HG02642 (cell line): Measurements from ENCODE around the gene KLHL29.

Experiments used
- ATAC-seq: cut with Tn5 transposase; IDR thresholded peaks from one replicate; pipeline ENCODE4 v1.9.1; 2021; ENCODE audit warnings: mild to moderate bottlenecking; ENCODE audit not compliant: unreplicated experiment, poor library complexity

KLHL29 gene

DNA sequence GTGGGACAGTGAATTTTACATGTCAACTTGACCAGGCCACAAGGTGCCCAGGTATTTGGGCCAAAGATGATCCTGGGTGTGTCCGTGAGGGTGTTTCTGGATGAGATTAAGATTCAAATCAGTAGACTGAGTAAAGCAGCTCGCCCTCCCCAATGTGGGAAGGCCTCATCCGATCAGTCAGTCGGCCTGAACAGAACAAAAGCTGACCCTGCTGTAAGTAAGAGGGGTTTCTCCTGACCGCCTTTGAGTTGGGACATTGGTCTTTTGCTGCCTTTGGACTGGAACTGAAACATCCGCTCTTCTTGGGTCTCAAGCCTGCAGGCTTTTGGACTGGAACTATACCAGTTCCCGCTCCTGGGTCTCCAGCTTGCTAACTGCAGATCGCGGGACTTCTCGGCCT lies 233.3 kb downstream of the KLHL29 start:
- no peak for ATAC-seq

DNA sequence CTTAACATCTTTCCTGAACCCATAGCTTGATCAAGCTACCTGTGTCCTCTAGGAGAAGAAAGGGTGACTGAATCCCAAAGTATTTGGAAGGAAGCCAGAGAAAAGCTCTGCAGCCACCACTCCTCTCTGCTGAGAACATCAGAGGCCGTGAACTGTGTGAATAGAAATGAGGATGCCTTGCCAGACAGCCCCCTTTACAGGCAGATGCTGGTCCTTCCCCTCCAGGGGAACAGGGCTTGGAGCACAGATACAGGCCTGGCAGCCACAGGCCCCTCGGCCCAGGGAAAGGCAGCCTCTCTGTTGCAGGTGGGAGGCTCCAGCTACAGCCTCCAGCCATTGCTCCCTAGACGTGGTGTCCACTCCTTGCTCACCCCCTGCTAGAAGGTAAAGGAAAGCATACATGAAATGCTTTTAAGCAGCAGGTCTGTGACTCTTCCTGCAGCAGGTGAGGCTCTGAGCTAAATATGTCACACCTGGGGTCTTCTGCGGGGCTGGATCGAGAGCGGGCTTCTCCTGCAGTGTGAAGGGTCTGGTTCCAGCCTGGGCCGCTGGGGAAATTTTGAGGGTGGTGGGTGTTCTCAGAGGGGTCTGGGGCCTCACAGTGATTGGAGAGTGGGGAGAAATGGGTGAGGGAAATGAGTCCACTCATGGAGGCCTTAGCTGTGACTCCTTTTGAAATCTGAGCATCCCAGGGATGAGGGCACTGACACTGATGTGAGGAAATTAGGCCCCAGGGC lies 234.0 kb downstream of the KLHL29 start:
- no peak for ATAC-seq

DNA sequence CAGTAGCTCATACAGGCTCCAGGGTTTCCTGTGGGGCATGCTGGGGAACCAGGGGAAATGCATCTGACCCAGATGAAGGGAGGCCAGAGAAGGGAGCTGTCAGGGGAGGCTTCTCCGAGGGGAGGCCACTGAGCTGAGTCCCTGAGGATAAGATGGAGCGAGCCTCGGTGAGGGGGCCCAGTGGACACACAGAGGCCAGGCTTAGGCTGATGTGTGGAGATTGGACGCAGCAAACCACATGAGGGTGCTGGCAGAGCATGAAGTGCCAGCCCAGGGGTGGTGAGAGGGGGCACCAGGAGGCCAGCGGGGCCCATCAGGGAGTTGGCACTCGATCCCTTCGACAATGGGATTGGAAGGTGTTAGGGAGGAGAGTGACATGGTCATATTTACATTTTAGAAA lies 235.0 kb downstream of the KLHL29 start:
- ATAC-seq = no peak

DNA sequence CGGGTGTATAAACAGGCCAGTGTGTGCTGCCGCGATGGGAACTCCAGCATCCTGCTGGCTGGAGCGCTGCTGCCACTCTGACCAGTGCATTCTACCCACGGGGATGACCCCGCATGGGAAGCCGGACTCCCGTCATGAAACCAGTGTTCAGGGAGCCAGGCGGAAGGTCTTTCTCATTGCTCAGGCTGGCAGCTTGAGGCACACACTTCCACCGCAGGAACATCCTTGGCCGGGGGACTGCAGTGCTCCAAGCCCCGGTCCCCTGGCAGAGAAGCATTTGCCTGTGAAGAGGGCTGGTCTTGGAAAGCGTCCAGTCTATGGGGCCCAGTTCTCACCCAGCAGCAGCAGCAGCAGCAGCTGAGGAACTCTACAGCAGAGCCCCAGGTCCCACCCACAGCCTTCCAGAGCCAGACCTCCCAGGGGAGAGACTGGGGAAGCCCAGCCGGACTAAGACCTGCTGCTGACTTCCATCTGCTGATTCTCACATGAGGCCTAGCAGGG lies 235.9 kb downstream of the KLHL29 start:
- no peak for ATAC-seq

DNA sequence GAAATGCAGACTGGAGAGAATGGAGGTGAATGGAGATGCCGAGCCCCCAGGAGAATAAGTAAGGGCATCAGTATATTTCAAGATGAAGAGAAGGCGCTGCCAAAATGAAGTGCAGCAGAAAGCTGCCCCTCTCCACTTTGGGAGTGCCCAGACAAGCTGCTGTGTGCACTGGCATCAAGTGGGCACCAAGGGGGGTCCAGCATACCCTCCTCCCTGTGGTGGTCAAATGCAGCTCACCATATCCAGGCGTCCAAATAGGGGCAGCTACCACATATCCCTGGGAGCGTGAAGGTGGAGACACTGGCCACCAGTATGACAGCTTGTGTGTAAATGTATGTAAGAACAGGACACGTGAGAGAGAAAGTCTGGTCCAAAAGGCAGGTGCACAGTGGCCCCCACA lies 236.6 kb downstream of the KLHL29 start:
- ATAC-seq = no peak

DNA sequence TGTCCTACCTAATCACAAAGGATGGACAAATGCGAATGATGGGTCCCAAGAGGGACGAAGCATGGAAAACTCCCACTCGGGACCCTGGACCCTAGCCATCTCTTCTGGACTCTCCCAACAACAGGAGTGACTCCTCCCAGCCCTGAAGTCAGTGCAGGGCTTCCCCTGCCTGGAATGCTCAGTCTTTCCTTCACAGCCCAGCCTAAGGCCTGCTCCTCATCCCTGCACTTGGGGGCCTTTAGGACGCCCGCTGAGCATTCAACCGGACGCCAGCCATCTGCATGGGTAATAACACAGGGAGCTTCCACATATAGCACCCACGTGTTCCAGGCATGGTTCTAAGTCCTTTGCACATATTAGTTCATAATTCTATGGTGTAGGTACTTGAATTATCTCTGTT lies 237.5 kb downstream of the KLHL29 start:
- no peak for ATAC-seq

DNA sequence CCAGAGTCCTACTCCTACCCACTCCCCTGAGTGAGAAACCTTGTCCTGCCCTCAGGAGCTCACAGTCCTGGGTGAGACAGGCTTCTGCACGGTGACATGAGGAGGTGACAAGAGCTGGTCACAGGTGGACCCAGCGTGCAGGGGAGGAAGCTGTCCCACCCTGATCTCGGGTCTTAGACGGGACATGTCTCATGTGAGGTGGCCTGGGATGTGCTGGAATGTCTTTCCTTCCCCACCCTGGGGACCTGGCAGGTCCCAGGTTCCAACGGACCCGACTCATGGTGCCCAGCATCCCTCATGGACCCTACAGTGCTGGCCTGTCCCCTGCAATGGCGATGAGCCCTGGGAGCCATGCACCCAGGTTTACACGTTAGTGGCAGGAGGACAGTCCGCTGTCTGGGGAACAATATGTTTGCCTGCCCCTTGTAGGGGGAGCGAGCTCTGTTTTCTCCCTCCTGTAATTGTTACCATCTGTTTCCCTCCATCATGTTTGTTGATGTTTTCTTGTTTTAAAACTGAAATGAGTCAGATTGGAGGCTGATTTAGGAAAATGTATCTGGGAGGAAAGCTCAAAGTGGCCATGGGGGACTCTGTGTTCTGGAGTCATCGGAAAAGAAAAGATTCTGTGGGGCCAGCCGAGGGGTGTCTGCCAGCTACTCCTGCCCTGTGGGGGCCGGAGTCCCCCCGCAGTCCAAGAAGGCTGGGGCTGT lies 238.1 kb downstream of the KLHL29 start:
- ATAC-seq = no peak

DNA sequence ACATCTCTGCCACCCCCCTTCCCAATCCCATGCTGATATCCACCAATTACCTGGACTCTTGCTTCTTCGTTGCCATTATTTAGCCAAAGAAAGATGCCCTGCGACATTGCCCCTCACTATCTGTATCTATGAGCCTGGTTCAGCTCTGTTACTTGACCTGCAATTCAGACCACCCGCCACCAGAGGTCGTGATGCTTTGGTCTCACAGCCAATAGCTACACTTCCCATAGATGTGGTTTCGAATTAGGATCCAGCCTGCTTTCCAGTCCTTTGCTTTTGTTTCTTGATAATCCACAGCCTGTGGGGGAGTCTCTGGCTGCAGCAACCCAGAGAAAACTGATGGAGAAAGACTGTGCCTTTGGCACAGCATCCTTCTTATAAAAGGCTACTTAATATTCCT lies 239.4 kb downstream of the KLHL29 start:
- ATAC-seq = no peak

DNA sequence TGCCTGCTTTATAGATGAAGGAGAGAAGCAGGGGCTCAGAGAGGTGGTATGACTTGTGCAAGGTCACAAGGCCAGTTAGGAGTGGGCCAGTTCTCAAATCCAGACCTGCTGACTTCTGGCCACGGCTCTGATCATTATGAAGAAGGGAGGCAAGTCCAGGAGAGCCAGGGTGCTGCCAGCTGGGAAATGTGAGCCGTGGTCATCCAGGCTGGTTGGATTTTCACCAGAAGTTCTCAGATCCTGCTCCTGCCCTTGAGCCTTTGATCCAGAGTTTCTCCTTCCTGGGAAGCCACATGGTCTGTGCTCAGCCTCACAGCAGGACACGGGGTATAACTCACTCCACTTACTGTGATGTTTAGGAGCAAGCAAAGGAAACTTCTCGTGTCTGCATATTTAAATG lies 239.9 kb downstream of the KLHL29 start:
- no peak for ATAC-seq

DNA sequence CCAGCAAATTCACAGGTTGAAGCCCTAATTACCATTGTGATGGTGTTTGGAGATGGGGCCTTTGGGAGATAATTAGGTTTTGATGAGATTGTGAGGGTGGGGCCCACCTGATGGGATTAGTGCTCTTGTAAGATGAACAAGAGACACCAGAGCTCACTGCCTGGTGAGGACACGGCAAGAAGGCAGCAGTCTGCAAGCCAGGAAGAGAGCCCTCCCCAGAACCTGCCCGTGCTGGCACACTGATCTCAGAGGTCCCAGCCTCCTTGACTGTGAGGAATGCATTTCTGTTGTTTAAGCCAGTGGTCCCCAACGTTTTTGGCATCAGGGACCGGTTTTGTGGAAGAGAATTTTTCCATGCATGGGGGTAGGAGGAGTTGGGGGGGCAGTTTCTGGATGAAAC lies 240.7 kb downstream of the KLHL29 start:
- ATAC-seq = no peak

DNA sequence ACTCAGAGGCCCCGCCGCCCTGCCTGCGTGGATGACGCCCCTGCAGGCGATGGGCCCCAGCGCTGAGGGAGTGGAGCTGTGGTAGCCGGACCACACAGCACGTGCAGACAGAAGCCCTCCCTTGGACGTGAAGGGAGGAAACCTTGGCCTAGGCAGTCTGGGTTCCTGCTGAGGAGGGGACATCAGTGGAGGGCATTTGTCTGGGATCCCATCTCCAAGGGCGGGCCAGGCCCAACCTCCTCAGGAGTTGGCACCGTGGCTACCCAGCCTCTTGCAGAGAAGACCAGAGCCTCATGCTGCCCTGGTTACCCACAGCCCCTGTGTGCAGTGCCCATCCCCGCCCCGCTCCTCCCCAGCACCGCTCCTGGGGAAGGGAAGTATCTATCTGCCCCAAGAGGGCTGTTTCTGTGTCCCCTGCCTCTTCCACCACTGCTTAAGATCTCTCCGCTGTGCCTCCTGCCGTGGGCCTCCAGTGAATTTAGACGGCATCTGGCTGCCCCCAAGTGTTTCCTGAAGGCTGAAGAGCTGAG lies 241.8 kb downstream of the KLHL29 start:
- no peak for ATAC-seq

DNA sequence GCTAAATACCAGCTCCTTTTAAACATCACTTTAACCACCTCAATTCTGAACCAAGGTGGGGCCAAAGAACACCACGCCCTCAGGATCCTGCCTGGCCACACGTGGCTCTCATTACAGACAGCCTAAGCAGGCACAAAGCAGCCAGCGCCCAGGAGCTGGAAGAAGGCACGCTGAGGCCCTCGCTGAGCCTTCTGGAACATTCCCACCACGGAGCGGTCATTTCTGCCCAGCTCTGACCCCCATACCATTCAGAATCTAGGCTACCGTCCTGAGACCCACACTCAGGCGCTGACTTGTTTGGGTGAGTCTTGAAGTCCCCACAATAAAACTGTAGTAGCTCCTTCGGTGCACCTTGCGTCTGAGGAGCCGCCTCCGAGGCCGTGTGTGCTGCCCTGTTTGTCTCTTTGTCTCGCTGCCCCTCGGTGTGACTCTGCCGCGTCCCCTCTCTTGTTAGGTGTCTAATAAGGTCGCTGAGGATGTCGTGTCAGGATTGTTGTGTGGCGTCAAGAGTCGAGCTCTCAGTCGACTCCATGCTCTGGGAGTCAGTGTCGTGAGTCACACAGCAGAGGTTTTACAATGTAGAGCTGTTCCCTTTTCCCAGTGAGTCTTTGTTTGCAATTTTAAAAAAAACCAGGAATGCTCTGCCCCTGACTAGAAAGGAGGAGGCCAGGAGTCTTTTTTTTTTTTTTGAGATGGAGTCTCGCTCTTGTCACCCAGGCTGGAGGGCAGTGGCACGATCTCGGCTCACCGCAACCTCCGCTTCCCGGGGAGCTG lies 242.4 kb downstream of the KLHL29 start:
- ATAC-seq = no peak

DNA sequence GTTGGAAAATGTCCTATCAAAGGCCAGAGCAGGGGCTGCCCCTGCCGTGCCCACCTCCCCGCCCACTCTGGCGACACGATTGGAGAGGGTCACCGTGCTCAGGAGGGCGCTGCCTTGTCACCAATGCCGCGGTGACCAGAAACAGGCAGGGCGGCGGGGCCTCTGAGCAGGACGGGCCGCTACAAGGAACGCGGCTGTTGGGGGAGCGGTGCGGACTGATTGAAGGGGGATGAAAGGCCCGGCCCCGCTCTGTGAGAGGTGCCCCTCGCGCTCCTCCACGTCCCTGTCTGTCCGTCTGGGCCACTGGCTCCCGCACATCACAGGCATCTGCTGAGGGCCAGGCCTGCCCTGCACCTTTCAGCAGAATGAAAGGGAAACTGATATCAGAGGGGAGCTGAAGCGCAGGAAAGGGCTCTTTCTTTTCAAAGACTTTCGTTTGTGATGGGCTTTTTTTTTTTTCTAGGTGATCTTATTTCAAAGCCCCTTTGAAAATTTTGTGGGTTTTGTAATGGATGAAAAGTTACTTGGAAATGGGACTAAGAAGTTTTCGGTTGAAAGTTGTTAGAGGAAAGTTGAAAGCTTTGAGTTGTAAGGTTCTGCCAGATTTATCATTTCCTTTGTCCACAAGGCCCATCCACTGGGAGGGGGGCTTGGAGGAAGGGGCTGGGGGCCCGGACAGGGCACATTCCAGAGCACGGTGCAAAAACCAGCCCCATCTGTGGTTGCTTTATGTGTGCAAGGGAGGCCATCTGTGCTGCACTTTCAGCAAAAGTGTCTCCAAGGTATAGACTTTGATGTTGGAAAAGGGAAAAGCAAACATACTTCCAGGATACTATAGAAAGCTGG lies 244.2 kb downstream of the KLHL29 start:
- no peak for ATAC-seq

DNA sequence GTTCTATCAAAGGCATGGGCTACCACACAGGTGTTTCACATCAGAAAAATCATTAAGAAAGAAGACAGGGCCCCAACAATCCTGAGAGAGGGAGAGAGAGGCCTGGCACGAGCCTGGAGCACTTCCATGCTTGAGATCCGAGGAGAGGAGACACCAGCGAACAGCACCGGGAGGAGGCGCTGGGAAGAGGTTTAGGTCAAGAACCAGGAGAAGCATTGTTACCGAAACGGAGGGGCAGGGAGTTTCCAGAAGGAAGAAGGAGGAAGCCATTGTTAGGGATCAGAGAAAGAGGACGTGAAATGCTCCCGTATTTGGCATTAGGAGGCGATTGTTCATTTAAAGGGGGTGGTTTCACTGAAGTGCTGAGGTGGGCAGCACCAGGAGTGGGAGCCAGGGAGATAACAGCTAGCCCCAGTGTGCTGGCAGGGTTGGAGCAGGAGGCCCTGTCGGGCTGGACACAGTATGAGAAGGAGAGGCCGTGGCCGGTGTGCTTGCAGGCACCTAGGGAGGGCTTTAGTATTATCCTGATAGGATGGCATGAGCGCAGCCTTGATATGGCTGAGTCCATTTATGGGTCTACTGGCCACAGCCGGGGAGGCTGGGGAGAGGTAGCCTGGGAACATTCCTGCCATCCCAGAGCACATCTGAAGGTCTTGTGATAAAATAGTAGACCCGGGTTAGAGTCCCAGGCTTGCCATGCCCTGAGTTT lies 244.9 kb downstream of the KLHL29 start:
- ATAC-seq = no peak

DNA sequence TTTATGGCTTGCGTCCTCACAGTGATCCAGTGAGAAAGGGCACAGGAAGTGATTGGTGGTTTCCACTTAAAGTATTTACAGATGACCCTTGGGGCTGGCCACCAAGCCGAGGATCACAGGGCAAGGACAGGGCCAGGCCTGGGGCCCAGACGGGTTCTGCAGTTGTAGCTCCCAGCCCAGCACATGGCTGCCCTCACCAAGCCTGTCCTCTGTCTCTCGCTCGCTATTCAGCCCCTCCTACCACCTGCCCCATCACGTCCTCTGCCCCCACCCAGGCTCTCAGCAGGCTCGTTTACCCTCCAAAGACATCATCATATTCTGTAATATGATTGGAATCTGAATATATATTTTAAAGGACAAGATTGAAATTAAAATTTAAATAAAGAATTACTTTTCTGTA lies 246.0 kb downstream of the KLHL29 start:
- ATAC-seq = no peak

DNA sequence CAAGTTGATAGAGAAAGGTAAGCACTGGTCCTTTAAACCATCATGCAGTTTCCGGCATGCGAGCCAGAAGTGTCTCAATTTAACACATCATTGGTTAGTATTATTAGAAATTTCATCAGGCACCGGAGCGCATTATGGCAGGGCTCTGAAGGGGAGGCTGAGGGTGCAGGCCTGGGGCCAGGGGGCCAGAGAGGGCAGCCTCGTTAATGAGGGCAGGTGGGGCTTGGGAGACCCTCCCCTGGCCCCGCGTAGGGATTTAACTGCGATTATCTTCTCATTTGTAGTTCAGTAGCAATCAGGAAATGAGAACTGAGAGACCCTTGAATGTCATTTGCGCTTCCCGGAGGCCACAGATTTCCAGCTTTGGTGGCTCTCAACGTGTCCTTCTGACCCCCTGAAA lies 246.4 kb downstream of the KLHL29 start:
- no peak for ATAC-seq

DNA sequence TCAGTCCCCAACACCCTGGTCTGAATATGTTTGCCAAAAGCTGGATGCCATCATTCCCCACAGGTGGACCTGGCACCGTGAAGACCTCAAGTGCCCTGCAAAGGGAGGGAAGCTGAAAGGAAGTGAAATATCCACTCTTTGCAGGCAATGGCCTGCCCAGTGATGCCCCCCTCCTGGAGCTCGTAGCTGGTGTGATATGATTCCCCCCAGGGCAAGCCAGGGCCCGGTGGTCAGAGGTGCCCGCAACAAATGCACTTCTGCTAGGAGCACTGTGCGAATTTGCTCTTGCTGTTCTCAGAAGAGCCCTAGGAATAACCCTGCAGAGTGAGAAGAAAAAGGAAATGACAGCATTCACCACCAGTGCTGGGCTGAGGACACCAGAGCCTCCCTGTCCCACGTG lies 247.4 kb downstream of the KLHL29 start:
- no peak for ATAC-seq

DNA sequence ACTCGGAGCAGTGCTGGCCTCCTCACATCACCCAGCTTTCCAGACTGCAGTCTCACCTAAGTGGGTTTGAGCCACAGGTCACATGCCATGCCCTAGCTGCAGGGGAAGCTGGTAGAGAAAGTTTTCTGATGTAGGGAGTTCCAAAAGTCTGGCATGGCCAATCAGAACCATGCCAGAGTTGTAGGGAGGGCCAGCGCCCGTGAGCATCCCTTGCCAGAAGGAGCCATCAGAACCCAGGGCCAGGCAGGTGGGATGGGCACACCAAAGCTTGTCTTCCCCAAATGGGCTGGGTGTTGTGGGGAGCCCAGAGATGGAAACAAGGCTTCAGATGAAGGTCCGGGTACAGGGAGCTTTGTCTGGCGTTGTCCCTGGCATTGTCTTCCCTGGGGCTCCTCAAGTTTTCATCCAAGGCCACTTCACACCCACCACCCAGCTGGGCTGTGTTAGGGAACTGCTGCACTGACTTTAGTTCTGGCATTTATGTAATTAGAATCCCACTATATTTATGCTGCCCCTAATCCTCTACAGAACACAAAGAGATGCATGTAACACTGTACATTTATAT lies 247.9 kb downstream of the KLHL29 start:
- ATAC-seq = no peak

DNA sequence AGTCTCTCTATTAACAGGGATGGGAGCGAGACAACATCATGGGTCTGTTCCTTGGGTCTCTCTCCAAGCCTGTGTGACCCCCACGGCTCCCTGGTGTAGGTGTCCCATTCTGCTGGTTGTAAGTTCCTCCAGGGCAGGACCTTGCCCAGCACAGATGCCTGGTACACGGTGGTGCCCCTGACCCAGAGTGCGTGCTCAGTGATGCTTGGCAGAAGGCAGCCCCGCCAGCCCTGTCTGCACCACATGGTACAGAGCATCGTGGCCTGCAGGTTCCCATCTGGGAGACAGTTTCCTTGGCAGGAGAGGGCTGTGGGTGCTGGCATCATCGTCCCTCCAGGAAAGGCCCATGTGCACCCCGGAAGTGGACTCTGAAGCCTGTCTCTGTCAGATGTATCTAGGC lies 249.0 kb downstream of the KLHL29 start:
- ATAC-seq = no peak
